Left colon (tissue), 2 donors: ENCODE results near the gene PTPN23. TPM values are rescaled to one million over a fixed set of nuclear protein-coding genes. Genes with fewer than 3 reads are reported as not detected.

ENCODE experiments used
- ATAC-seq: fragments of 200-7000 bp; cut with Tn5 transposase; one replicate; pipeline ENCODE4 v1.9.1; 2020; ENCODE audit warnings: mild to moderate bottlenecking, moderate library complexity
- DNase-seq, 2 donors: peaks; one replicate each; pipeline ENCODE4 v3.0.0-alpha.2; 2020
- intact Hi-C, 2 donors: fragments of 100-400 bp; cut with DNase I in 1 of 2; cut with micrococcal nuclease in 1 of 2; formaldehyde crosslinking; loops; one replicate each; pipeline versions ENCODE4 v1.11.2 to v1.14.0; 2022; cut with DNase I, micrococcal nuclease
- total RNA-seq, 2 donors: library from RNA; stranded (reverse); fragmentation: NEBNext Ultra II Directional; extraction: Animal tissue kit (Norgen Biotek cat#: 25700); gene quantifications; one replicate each; pipeline ENCODE4 v1.2.1, GENCODE V29; 2021
- donor health status: DM: no; HTN: no; CAD: no.
- donor health status: DM: yes; HTN: yes; CAD: no.

Gene PTPN23
- total RNA-seq, 2 donors from 2014 or later: 35.9 to 43.4 TPM

DNA sequence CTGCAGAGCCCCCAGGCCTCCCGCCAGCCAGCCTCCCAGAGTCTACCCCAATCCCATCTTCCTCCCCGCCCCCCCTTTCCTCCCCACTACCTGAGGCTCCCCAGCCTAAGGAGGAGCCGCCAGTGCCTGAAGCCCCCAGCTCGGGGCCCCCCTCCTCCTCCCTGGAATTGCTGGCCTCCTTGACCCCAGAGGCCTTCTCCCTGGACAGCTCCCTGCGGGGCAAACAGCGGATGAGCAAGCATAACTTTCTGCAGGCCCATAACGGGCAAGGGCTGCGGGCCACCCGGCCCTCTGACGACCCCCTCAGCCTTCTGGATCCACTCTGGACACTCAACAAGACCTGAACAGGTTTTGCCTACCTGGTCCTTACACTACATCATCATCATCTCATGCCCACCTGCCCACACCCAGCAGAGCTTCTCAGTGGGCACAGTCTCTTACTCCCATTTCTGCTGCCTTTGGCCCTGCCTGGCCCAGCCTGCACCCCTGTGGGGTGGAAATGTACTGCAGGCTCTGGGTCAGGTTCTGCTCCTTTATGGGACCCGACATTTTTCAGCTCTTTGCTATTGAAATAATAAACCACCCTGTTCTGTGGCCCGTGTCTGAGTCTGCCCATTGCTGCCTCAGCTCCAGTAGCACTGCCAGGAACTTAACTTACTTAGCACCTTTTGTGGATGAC, 32.2 kb downstream of the PTPN23 start:
- intact Hi-C loops: no loop called here
- DNase-seq: no peak
- no peak for ATAC-seq

DNA sequence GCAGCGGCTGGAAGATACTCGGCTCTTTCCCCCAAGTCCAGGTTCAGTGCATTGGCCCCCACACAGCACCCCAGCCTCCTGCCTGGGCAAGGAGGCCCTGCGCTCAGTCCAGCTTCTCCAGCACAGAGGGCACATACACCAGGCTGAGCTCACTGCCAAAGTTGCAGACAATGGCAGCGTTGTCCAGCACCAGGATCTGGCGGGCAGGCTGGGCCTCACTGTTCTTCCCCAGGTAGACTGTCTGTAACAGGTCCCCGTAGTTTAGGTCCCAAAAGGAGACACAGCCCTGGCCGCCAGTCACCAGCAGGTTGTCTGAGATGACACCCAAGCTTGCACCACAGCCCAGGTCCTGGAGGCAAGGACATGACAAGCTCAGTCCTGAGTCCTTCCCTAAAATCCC, 32.9 kb downstream of the PTPN23 start:
- no peak for ATAC-seq
- intact Hi-C loops: no loop called here

DNA sequence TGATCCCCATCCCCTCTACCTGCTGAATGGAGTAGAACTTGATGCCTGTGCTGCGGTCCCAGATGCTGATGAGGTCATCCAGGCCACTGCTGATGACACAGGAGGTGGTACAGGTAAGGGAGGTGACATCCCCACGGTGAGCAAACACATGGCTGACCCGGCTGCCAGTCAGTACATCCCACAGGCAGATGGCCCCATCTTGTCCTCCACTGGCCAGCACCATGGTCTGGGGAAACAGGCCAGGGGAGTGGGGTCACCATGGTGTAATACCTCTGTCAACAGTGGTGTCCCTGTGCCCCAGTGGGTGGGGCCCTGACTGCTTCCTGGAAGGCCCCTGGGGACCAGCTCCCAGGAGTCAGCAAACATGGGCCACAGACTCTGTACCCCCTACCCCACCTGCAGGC, 33.3 kb downstream of the PTPN23 start:
- DNase-seq: no peak

More for the DNA sequence above, 32.9 kb downstream of the PTPN23 start:
- no peak for DNase-seq

DNA sequence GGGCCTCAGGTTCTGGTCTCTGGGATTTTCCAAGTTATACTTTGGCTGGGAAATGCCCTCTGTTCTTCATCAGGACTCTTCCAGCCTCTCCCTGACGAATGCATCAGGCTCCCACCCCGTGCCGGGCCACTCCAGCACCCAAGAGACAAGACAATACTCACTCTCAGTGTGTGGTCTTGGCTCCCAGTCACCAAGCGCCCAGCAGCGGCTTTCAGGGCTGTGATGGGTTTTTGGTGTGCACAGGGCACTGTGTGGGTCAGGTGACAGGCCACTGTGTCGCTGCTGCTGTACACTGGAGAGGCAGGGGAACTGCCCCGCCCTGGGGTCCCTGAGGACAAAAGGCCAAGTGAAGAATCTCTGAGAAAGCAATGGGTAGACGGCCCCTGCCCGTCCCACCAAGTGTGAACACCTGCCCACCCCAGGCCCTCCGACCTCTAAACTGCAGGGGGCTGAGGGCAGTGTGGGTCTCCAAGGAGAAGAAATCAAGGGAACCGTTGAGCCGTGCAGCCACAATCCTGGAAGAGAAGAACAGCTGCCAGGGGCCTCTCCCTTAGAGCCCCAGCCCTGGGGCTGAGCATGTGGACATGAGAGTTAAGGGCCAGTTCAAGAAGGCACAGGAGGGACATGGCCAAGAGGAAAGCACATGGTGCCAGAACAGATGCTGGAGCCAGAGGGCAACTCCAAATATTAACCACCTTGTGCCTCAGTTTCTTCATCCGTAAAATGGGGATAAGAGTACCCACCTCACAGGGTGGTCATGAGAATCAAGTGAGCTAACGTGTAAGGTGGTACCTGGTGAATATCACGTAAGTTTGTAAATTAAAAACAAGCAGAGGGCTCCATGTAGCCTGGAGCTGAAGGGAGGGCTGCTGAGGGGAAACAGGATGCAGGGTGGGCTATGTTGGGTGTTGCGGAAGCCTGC, 34.1 kb downstream of the PTPN23 start:
- intact Hi-C loops: no loop called here
- ATAC-seq (no peak), DNase-seq (no peak)

More for the DNA sequence above, 33.3 kb downstream of the PTPN23 start:
- intact Hi-C loops: no loop called here
- no peak for ATAC-seq

DNA sequence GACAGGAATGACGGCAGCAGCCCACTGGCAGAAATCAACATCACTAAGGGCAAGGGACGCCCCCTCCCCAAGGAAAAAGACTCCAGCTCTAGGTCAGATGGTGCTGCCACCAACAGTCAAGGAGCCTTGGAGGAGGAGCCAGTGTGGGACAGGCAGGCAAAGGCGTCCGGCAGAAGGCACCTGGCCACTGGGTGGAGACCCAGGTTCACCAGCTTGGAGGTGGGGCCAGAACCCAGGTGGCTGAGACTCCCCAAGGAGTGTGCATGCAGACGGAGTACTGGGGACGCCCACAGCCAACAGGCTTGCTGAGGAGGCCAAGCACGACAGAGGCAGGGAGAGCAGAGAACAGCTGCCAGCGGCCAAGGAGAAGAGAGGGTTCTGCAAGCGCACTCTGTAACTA, 35.2 kb downstream of the PTPN23 start:
- no peak for DNase-seq
- peak; percentile 51 for ATAC-seq
- intact Hi-C loops: no loop called here

DNA sequence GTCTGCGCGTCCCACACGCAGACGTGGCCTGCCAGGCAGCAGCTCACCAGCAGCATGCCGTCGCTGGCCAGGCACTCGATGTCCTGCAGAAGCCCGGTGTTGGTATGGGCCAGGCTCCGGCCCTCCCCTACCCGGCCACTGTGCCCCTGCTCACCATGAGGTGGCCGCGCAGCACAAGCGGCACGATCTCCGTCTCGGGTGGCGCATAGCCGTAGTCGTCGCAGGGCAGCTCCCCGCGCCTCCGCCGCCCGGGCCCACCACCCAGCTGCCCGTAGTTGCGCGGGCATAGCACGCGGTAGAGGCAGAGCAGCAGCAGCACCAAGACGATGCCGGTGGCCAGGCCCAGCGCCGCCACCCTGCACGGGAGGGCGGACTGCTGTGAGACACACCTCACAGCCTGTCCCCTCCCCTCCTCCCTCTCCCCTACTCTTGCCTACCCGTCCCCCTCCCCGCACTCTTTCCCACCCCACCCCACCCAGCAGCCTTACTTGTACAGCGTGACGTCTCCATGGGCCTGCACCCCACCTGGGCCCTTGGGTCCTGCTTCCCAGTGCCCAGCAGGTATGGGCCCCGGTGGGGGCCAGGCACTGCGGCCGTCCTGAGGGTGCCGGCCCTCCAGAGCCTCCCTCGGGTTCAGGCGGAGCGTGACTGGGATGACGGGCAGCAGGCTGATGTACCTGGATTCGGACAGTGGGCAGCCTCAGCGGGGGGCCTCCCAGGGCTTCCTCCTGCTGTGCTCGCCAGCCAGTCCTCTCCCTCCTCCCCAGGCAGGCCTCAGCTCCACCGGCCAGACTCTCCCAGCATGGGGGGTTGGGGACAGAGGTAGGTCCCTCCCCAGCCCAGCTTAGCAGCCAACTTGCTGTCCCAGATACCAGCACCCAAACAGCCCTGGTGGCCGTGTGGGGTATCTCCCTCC, 37.6 kb downstream of the PTPN23 start:
- DNase-seq: no peak
- no peak for ATAC-seq

DNA sequence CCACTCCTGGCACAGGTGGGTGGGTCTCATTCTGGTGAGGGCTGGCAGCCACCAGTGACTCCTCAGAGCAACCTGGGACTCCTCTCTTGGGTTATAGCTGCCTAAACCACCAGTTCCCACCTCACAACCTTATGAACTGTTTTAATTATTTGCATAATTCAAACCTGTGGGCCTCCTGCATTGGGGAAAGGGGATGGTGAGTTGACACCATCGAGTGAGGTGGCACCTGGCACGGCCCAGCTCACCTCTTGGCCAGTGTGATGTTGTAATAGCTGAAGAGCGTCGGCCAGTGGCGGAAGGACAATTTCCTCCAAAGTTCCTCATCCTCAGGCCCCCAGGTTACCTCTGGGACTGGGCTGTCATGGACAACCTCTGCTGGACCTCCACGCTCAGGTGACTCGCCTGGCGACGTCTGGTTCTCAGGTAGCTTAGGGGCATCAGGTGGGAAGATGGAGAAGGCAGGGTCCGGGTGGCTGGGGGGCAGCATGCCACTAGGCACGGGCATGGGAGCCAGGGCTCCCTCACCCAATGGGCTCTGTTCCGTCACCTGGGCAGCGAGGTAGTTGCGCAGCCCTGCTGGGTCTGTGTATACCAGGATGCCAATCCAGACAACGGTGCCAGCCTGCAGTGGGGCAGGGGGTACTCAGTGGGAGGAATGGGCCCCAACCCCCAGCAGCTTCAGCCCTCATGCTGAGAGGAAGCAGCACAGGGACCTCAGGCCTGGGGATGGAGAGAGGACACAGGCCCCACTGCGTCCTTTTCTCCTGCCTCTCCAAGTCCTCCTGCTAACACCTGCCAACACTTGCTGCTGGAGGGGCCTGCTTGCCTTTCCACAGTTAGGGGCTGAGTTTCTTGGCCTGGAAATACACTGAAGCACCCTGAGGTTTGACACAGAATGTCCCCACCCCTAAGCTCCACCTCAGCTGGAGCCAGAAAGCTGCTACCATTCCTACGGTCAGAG, 38.5 kb downstream of the PTPN23 start:
- ATAC-seq (no peak), DNase-seq (no peak)
- intact Hi-C loops: loop anchor here (5.0 to 10.0 kb wide), 3 partner anchors 55 to 365 kb away; partner anchors contain the start of genes SCAP (in 2 of the 2) and SMARCC1 (in 1 of the 2)

More for the DNA sequence above, 37.6 kb downstream of the PTPN23 start:
- intact Hi-C loops: no loop called here

DNA sequence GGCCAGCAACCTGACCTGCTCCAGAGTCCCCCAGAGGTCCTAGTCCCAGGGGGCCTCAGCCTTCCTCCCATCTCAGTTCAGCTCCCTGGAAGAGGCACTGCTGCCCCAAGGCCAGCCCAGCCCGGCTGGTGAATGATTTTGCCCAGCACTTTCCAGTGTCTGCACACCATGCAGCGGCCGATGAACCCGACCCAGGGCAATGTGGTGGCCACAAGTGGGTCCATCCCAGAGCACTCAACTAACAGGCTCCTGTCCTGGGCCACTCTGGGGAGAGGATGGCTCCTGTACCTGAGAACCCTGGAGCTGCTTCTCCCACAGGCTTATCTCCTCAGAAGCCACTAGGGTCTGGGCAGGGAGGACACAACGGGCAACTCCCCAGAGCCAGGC, 39.2 kb downstream of the PTPN23 start:
- intact Hi-C loops: loop anchor here (5.0 to 10.0 kb wide), 3 partner anchors 55 to 365 kb away; partner anchors contain the start of genes SCAP (in 2 of the 2) and SMARCC1 (in 1 of the 2)
- DNase-seq: no peak
- no peak for ATAC-seq

DNA sequence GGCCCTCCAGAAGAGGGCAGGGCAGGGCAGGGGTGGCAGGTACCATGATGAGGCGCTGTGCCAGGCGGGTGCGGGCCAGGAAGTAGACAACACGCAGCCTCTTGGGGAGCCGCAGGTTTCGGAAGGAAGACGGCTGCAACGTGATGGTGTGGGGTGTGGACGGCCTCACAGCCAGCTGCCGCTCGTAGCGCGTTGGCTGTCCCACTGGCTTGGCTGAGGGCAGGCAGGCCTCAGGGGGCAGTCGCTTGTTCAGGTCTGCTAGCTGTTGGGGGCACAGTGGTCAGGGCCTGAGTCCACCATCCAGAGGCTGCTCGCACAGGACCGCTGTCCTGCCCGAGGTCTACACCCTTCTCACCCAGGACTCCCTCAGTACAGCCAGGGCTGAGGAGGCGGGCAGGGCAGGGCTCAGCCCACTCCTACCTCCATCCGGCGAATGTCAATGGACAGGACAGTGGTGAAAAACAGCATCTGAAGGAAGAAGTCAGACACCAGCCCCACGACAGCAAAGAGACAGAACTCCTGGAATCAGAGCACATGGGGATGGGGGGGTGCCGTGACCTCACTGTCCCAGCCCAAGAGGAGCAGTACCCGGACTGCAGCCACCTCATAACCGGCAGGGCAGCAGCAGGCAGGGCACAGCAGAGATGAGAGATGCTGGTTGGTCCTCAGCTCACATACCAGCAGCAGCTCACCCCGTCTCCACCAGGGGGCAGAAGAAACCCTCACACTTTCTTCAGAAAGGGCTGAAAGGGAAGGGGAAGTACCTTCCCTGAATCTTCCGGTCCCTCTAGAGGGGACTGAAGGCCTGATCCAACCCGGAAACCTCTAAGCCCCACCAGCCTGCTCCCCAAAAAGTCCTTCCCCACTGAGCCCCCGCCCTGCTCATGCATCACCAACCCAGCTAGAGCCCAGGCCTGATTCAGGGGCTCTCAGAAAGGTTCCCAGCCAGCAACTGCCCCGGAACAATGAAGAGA, 40.0 kb downstream of the PTPN23 start:
- ATAC-seq (peak; percentile 69), DNase-seq (peak; percentile 76 to 94)
- intact Hi-C loops: loop anchor here (5.0 to 10.0 kb wide), 3 partner anchors 54 to 364 kb away; partner anchors contain the start of genes SCAP (in 2 of the 2) and SMARCC1 (in 1 of the 2)

DNA sequence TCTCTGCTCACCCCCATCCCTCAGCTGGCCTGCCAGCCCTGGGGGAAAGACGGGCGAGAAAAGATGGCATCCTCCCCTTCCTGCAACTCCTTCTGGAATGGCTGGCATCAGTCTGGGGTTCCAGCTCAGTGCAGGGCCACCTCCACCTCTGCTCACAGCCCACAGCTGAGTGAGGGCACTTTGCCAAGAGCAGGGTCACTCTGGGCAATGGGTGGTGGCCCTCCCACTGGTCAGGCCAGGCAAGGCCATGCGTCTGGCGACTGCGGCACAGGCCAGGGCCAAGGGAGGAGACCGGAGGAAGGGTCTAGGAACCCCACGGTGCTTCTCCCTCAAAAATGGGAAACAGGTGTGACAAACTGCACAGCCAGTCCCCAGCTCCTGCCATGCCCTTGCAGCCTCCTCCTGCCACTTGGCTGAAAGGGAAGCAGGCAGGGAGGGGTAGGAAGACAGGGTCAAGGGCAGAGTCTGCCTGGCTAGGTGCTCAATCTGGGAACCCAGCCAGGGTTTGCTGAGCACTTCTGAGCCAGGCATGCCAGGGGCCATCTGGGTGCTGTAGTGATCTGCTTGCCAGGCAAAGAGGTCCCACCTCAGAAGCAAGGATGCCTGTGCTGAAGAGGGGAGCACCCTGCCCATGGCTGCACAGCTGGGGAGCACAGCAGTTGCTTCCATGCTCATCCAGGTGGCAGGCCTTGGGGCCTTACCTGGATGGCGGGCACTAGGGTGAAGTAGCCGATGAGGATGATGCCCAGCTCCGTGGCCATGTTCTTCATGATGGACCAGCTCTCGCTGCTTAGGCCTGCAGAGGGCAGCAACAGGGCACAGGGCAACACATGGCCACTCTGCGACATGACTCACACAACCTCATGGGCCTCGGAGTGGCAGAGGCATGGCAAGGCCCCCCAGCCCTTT, 41.2 kb downstream of the PTPN23 start:
- intact Hi-C loops: loop anchor here (5.0 to 10.0 kb wide), 3 partner anchors 53 to 363 kb away; partner anchors contain the start of genes SCAP (in 2 of the 2) and SMARCC1 (in 1 of the 2)
- DNase-seq (peak; percentile 63 to 64), ATAC-seq (peak; percentile 61)

DNA sequence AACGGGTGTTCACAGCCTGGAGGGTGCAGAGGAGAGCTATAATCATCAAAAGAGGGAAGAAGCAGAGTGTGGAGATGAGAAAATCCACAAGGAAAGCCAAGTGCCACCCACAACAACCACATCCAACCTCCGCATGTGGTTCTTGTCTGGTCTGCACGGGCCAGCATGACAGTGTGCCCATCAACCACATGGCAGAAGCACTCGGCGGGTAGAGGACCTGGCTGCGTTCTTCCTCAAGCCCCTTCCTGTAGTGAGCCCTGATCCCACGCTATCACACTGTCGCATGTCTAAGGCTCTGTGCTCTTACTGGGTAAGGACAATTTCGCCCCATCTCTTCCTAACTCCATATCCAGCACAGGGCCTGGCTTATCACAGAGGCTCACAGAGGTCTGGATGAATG, 41.9 kb downstream of the PTPN23 start:
- DNase-seq (no peak), ATAC-seq (no peak)
- intact Hi-C loops: loop anchor here (5.0 to 10.0 kb wide), 3 partner anchors 52 to 362 kb away; partner anchors contain the start of genes SCAP (in 2 of the 2) and SMARCC1 (in 1 of the 2)

DNA sequence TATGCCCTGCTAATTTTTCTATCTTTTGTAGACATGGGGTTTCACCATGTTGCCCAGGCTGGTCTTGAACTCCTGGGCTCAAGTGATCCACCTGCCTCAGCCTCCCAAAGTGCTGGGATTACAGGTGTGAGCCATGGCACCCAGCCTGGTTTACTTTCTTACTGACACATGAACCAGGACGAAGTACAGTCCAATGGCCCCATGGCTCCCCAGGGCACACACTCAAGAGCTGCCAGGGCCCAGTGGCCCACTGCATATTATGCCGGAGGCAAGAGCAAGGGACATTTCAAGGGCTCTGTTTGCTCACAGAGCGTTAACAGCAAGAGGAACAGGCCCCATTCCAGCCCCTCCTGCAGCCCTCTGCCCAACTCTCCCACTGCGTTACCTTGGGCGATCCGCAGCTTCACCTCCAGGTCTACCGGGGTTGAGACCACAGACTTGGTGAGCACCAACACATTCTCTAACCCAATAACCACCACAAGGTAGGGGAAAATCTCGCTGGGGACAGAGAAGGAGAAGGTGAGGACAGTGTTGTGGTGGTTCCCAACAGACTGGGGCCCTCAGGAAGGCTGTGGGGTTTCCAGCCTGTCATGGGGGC, 42.8 kb downstream of the PTPN23 start:
- no peak for ATAC-seq
- intact Hi-C loops: loop anchor here (5.0 to 10.0 kb wide), 3 partner anchors 51 to 361 kb away; partner anchors contain the start of genes SCAP (in 2 of the 2) and SMARCC1 (in 1 of the 2)
- DNase-seq: no peak

DNA sequence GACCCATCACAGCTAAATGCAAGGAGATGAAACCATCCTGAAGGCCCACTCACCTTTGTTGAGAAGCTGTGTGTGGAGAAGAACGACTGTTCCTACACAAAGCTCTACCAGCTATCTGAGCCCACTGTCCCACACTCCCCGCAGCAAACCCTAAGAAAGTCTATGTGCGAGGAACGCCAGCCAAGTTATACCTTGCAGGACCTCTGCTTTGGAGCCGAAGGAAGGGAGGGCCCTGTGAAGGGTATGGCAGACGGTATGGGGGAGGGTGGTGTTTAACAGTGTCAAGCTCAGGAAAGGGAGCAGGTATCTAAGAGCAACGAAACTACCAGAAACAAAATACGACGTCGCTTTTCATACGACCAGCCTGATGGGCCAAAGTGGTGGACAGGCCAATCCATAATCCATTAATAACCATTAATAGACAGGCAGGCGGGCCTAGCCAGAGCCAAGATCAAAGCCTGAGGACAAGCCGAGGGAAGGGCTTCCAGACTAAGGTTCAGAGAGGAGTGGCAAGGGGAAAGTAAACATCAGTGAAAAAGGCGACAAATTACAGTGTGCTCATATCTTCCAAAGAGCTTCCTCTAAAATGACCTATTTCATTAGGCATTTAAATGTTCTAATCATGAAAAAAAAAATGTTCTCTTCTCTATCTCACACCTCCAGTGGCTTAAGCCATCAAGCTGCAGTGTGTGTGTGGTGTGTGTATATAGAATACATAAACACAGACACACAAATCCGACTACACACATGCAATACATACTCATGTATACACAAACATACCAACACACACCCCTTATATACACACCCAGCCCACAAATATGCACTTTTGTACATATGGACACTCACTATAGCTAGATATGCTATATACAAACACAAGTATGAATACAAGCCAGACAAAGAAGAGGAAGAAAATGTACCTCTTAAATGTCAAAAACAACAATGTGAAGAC, 43.9 kb downstream of the PTPN23 start:
- intact Hi-C loops: loop anchor here (5.0 to 10.0 kb wide), 3 partner anchors 50 to 360 kb away; partner anchors contain the start of genes SCAP (in 2 of the 2) and SMARCC1 (in 1 of the 2)
- ATAC-seq (peak; percentile 59), DNase-seq (no peak)
